SK-N-SH (cell line): ENCODE measurements around the gene WDR5B. TPM values are rescaled to one million over a fixed set of nuclear protein-coding genes. Genes with fewer than 3 reads are reported as not detected.

Experiments
- CTCF ChIA-PET: fragments of 300-600, 350-600 bp; formaldehyde crosslinking; extraction: SDS; loops from one replicate; lab custom pipeline; 2021; lab: Yijun Ruan, JAX
- POLR2A ChIA-PET: fragments of 350-600 bp; sonication (Branson Sonifier 250); formaldehyde crosslinking; extraction: SDS; loops from one replicate; lab custom pipeline; 2020; ENCODE audit warnings: antibody characterized with exemption, inconsistent platforms; lab: Yijun Ruan, JAX
- DNase-seq: peaks from one replicate; pipeline ENCODE4 v3.0.0; 2012
- H2AFZ ChIP-seq: fragments of 200-600 bp; sonication (generic); 2 replicates; pipeline ENCODE4 v1.8.1; 2016; ENCODE audit warnings: antibody characterized with exemption, mild to moderate bottlenecking, low read depth
- H3F3A ChIP-seq: fragments of 200-600 bp; sonication (generic); replicated peaks from 2 replicates; pipeline ENCODE3; 2016; ENCODE audit warnings: antibody characterized with exemption, mild to moderate bottlenecking; ENCODE audit not compliant: insufficient read depth
- H3K27ac ChIP-seq, 2 experiments: fragments of 200-500 bp in 1 of 2; fragments of 200-600 bp in 1 of 2; sonication (Bioruptor generic) in 1 of 2; sonication (generic), shearing (Covaris generic) in 1 of 2; 2 replicates each; pipeline versions ENCODE4 v1.5.1 to v1.6.1; 2014 to 2016; ENCODE audit warnings: low read depth in 2 of 2, inconsistent platforms in 1 of 2, low read length in 1 of 2, mild to moderate bottlenecking in 1 of 2, mixed read lengths in 1 of 2
- H3K27me3 ChIP-seq: fragments of 200-600 bp; sonication (generic), shearing (Covaris generic); 2 replicates; pipeline ENCODE4 v1.6.1; 2016; ENCODE audit warnings: mixed run types; ENCODE audit not compliant: insufficient read depth
- H3K36me3 ChIP-seq, 2 experiments: fragments of 200-500 bp in 1 of 2; fragments of 200-600 bp in 1 of 2; sonication (Bioruptor generic) in 1 of 2; sonication (generic) in 1 of 2; replicated peaks in 1 of 2; 2 replicates each; pipeline versions ENCODE3 to v1.5.1; 2014 to 2016; ENCODE audit warnings: low read length in 1 of 2, mild to moderate bottlenecking in 1 of 2; ENCODE audit not compliant: insufficient read depth in 2 of 2, control insufficient read depth in 1 of 2
- H3K4me1 ChIP-seq, 2 experiments: fragments of 200-500 bp in 1 of 2; fragments of 200-600 bp in 1 of 2; sonication (Bioruptor generic) in 1 of 2; sonication (generic), shearing (Covaris generic) in 1 of 2; 2 replicates each; pipeline versions ENCODE4 v1.5.1 to v1.6.1; 2014 to 2016; ENCODE audit warnings: low read depth in 1 of 2, low read length in 1 of 2, mixed run types in 1 of 2; ENCODE audit not compliant: insufficient read depth in 2 of 2, control insufficient read depth in 1 of 2
- H3K4me2 ChIP-seq: fragments of 200-600 bp; sonication (generic), shearing (Covaris generic); 2 replicates; pipeline ENCODE4 v1.6.1; 2017; ENCODE audit warnings: mixed run types
- H3K4me3 ChIP-seq, 2 experiments: fragments of 200-500 bp in 1 of 2; fragments of 200-600 bp in 1 of 2; sonication (Bioruptor generic) in 1 of 2; sonication (generic), shearing (Covaris generic) in 1 of 2; 2 replicates each; pipeline versions ENCODE4 v1.5.1 to v1.8.1; 2014 to 2016; ENCODE audit warnings: low read depth in 2 of 2, inconsistent platforms in 1 of 2, low read length in 1 of 2, mild to moderate bottlenecking in 1 of 2, mixed read lengths in 1 of 2, moderate library complexity in 1 of 2
- H3K79me2 ChIP-seq: fragments of 200-600 bp; sonication (generic); 2 replicates; pipeline ENCODE4 v1.8.1; 2017; ENCODE audit warnings: mild to moderate bottlenecking; ENCODE audit not compliant: insufficient read depth
- H3K9ac ChIP-seq: fragments of 200-600 bp; sonication (generic); 2 replicates; pipeline ENCODE4 v1.6.1; 2017; ENCODE audit warnings: mixed run types
- H3K9me2 ChIP-seq: fragments of 200-600 bp; sonication (generic); 2 replicates; pipeline ENCODE4 v1.6.1; 2017; ENCODE audit warnings: mixed run types
- H3K9me3 ChIP-seq: fragments of 200-600 bp; sonication (generic); 2 replicates; pipeline ENCODE4 v1.6.1; 2017; ENCODE audit warnings: mixed run types, mild to moderate bottlenecking, moderate library complexity
- H4K20me1 ChIP-seq: fragments of 200-600 bp; sonication (generic); 2 replicates; pipeline ENCODE4 v1.6.1; 2017; ENCODE audit warnings: mild to moderate bottlenecking, mixed run types; ENCODE audit not compliant: insufficient read depth
- CHD2 ChIP-seq: fragments of 150-350 bp; IDR thresholded peaks from 2 replicates; pipeline ENCODE4 v1.6.1; 2018; ENCODE audit warnings: low read length; ENCODE audit not compliant: partially characterized antibody
- CTCF ChIP-seq: fragments of 200-600 bp; sonication (generic); IDR thresholded peaks from 2 replicates; pipeline ENCODE4 v1.6.1; 2017; ENCODE audit warnings: antibody characterized with exemption, mild to moderate bottlenecking, moderate library complexity
- GABPA ChIP-seq: IDR thresholded peaks from 2 replicates; pipeline ENCODE4 v1.4.0; 2012; ENCODE audit warnings: low read depth, mild to moderate bottlenecking
- IRF3 ChIP-seq: fragments of 150-350 bp; IDR thresholded peaks from 2 replicates; pipeline ENCODE4 v1.6.1; 2016; ENCODE audit warnings: mild to moderate bottlenecking, low read depth, low read length
- JUND ChIP-seq: IDR thresholded peaks from 2 replicates; pipeline ENCODE4 v1.4.0; 2012
- MAX ChIP-seq: IDR thresholded peaks from 2 replicates; pipeline ENCODE4 v1.4.0; 2012; ENCODE audit warnings: low read depth
- MEF2A ChIP-seq: IDR thresholded peaks from 2 replicates; pipeline ENCODE4 v1.4.0; 2012; ENCODE audit warnings: low read depth, borderline replicate concordance
- NFIC ChIP-seq: IDR thresholded peaks from 2 replicates; pipeline ENCODE4 v1.4.0; 2012; ENCODE audit warnings: borderline replicate concordance
- RCOR1 ChIP-seq: fragments of 150-350 bp; IDR thresholded peaks from 2 replicates; pipeline ENCODE4 v1.6.1; 2017; ENCODE audit warnings: antibody characterized with exemption, low read length
- REST ChIP-seq: IDR thresholded peaks from 2 replicates; pipeline ENCODE4 v1.6.1; 2012; ENCODE audit warnings: mild to moderate bottlenecking, low read depth, low read length, moderate library complexity
- RFX5 ChIP-seq: IDR thresholded peaks from 2 replicates; pipeline ENCODE4 v1.6.1; 2012; ENCODE audit warnings: mild to moderate bottlenecking, improper control_type of control experiment, low read length
- SIN3A ChIP-seq: IDR thresholded peaks from 2 replicates; pipeline ENCODE4 v1.6.1; 2012; ENCODE audit warnings: low read depth, mild to moderate bottlenecking, low read length, moderate library complexity, borderline replicate concordance
- TCF12 ChIP-seq: IDR thresholded peaks from 2 replicates; pipeline ENCODE4 v1.4.0; 2012
- TEAD4 ChIP-seq: IDR thresholded peaks from 2 replicates; pipeline ENCODE4 v1.4.0; 2012; ENCODE audit warnings: mild to moderate bottlenecking, borderline replicate concordance; ENCODE audit not compliant: insufficient read depth
- WGBS: methylation state at CpG from one replicate; pipeline ENCODE4 v1.1.6; 2017; ENCODE audit warnings: low lambda C conversion rate; 5-methylcytosine and 5-hydroxymethylcytosine counted together
- polyA plus RNA-seq, 3 experiments: library from polyadenylated mRNA; depleted of rRNA; stranded (reverse); fragments of >200 nt; gene quantifications; 2 replicates each; pipeline ENCODE4 v1.2.3, GENCODE V29; 2012
- TF ChIP-seq, protein P1 (sequence below): IDR thresholded peaks from 2 replicates; pipeline ENCODE4 v1.4.0; 2012; ENCODE audit warnings: low read depth, borderline replicate concordance
- TF ChIP-seq, protein P2 (sequence below): IDR thresholded peaks from 2 replicates; pipeline ENCODE4; 2012

The WDR5B gene
- polyA plus RNA-seq, 1 of the 3 experiments (the other 2 are of a cell fraction): 2.2 TPM

DNA sequence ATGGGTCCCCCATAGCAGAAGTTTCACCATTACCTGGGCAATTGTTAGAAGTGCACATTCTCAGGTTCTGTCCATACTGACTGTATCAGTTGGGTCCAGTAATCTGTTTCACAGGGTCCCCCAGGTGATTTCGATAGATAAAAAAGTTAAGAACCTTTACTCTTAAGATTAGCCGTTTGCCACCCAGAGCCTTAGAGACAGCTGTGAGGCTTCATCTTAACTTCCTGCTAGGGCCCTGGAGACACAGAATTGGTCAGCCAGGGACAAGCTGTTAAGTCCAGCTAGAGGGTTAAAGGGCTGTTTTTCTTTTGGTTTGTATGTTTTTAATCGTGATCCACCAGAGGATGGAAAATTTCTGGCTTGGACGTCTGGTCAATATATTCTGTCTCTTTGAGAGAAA is 25.2 kb downstream of the WDR5B start (continued):
- no peak for TF ChIP-seq IRF3
- TF ChIP-seq, protein P1, sequence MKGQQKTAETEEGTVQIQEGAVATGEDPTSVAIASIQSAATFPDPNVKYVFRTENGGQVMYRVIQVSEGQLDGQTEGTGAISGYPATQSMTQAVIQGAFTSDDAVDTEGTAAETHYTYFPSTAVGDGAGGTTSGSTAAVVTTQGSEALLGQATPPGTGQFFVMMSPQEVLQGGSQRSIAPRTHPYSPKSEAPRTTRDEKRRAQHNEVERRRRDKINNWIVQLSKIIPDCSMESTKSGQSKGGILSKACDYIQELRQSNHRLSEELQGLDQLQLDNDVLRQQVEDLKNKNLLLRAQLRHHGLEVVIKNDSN: no peak

DNA sequence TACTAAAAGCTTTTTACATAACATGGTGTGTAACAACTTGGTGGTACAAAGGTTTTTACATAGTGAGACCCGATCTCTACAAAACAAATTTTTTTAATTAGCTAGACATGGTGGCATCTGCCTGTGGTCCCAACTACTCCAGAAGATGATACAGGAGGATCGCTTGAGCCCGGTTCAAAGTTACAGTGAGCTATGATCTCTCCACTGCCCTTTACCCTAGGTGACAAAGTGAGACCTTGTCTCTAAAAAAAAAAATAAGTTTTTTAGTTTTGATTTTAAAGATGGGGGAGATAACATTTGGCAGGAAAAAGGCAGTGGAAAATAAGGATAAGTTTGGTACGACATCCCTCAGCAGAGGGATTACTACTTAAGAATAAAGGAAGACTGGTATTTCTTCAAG is 26.0 kb downstream of the WDR5B start:
- WGBS: 93% methylated on average over 4 of the region's 4 CpGs
- Histone ChIP-seq H3K79me2 (peaks cover 6% of the 10 kb centered on the region; the same call in 1 of the 2 replicates), H3K36me3 (peaks cover 0 to 2% of the 10 kb centered on the region in 2 experiments), H3K9me2 (no peaks in the 10 kb centered on the region), H3K4me1 (peaks cover 2 to 9% of the 10 kb centered on the region in 2 experiments; a peak in 3 of 4 replicates), H3K4me2 (no peak overlapping the region), H3K27me3 (no peaks in the 10 kb centered on the region), H2AFZ (no peak overlapping the region), H4K20me1 (no peaks in the 10 kb centered on the region), H3K9ac (no peak overlapping the region), H3K9me3 (no peaks in the 10 kb centered on the region), H3K27ac (no peak overlapping the region), H3F3A (no peaks in the 10 kb centered on the region), H3K4me3 (no peak overlapping the region)
- ChIA-PET POLR2A (no interaction called here), CTCF (interaction anchor here (1.1 to 2.6 kb wide), 2 partner anchors 12 to 289 kb away, joined by 3 to 11 read pairs; no protein-coding TSS in a partner anchor)
- no peak for TF ChIP-seq RFX5
- no peak for TF ChIP-seq NFIC
- no peak for TF ChIP-seq TCF12
- TF ChIP-seq SIN3A: no peak
- TF ChIP-seq, protein P2, sequence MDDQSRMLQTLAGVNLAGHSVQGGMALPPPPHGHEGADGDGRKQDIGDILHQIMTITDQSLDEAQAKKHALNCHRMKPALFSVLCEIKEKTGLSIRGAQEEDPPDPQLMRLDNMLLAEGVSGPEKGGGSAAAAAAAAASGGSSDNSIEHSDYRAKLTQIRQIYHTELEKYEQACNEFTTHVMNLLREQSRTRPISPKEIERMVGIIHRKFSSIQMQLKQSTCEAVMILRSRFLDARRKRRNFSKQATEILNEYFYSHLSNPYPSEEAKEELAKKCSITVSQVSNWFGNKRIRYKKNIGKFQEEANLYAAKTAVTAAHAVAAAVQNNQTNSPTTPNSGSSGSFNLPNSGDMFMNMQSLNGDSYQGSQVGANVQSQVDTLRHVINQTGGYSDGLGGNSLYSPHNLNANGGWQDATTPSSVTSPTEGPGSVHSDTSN: no peak
- TF ChIP-seq MEF2A: no peak
- DNase-seq: no peak

DNA sequence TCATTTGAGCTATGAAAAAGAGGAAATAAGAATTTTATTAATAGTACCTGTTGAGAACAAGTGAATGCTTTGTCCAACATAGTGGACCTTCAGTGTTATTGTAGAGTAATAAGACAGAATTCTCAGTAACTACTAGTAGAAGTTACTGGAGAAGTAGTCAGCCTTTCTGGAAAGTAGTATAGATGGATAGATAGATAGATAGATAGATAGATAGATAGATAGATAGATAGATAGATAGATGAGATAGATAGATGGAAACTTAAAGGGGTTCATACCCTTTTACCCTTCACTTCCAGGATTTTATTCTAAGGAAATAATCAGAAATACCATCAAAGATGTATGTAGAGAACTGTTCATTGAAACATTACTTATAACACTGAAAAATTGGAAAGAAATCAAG is 26.7 kb downstream of the WDR5B start:
- H3F3A ChIP-seq: no peaks in the 10 kb centered on the region
- CTCF ChIA-PET: interaction anchor here (1.1 to 2.6 kb wide), 2 partner anchors 13 to 290 kb away, joined by 3 to 11 read pairs; no protein-coding TSS in a partner anchor
- no peaks in the 10 kb centered on the region for H3K9me3 ChIP-seq
- no peak overlapping the region for H3K4me3 ChIP-seq
- DNase-seq: no peak
- no peak overlapping the region for H3K27ac ChIP-seq
- H3K9ac ChIP-seq: no peak overlapping the region
- H2AFZ ChIP-seq: no peak overlapping the region
- peaks cover 2 to 5% of the 10 kb centered on the region in 2 experiments; a peak in 3 of 4 replicates for H3K4me1 ChIP-seq
- no peaks in the 10 kb centered on the region for H3K9me2 ChIP-seq
- no peaks in the 10 kb centered on the region for H4K20me1 ChIP-seq
- H3K79me2 ChIP-seq: peaks cover 6% of the 10 kb centered on the region; the same call in 1 of the 2 replicates
- H3K27me3 ChIP-seq: no peaks in the 10 kb centered on the region
- H3K4me2 ChIP-seq: no peak overlapping the region
- POLR2A ChIA-PET: no interaction called here
- H3K36me3 ChIP-seq: peaks cover 0 to 2% of the 10 kb centered on the region in 2 experiments
- TF ChIP-seq TEAD4 (no peak), SIN3A (no peak), JUND (no peak), CTCF (no peak), GABPA (no peak), RCOR1 (no peak), MAX (no peak), RFX5 (no peak), CHD2 (no peak), REST (no peak)
